Mucosa of gallbladder (tissue), 1 donor: ENCODE data around the gene WDR70. TPM values are rescaled to one million over a fixed set of nuclear protein-coding genes. Genes with fewer than 3 reads are reported as not detected.
"Not testable (repeated sequence)": the region's sequence is repeated elsewhere in the genome, so short reads cannot be mapped to it uniquely, and the experiment has no call there.

Experiments
- DNase-seq: peaks from one replicate; pipeline ENCODE4 v3.0.0-alpha.2; 2020; ENCODE audit warnings: low spot score
- total RNA-seq: library from RNA; stranded (reverse); gene quantifications from one replicate; pipeline ENCODE4 v1.2.1, GENCODE V29; 2021
- donor health status: DM: no; HTN: no; CAD: no.

The WDR70 gene
- total RNA-seq, 1 donor from 2014 or later, result 26.7 TPM

- no peak for DNase-seq
Observed at GRCh38 chr5:37640088-37640487, 261.0 kb downstream of the WDR70 start.

- DNase-seq, result no peak
Observed at GRCh38 chr5:37641933-37642332, 262.8 kb downstream of the WDR70 start.

- no peak for DNase-seq
Observed at GRCh38 chr5:37645707-37646106, 266.6 kb downstream of the WDR70 start.

- not testable (repeated sequence) for DNase-seq
Observed at GRCh38 chr5:37654566-37654965, 275.4 kb downstream of the WDR70 start.

- no peak for DNase-seq
Observed at GRCh38 chr5:37657046-37657445, 277.9 kb downstream of the WDR70 start.

GRCh38 chr5:37658440-37658839 is 279.3 kb downstream of the WDR70 start:
- no peak for DNase-seq

- DNase-seq, result no peak
Observed at GRCh38 chr5:37660319-37660718, 281.2 kb downstream of the WDR70 start.

GRCh38 chr5:37661227-37661920 is 282.3 kb downstream of the WDR70 start:
- no peak for DNase-seq

GRCh38 chr5:37661951-37662350 is 282.8 kb downstream of the WDR70 start:
- no peak for DNase-seq

- no peak for DNase-seq
Observed at GRCh38 chr5:37662362-37662761, 283.2 kb downstream of the WDR70 start.

GRCh38 chr5:37662789-37663485 is 283.8 kb downstream of the WDR70 start:
- DNase-seq, result no peak

GRCh38 chr5:37663538-37663937 is 284.4 kb downstream of the WDR70 start:
- no peak for DNase-seq

- no peak for DNase-seq
Observed at GRCh38 chr5:37664551-37664950, 285.4 kb downstream of the WDR70 start.

- DNase-seq, result no peak
Observed at GRCh38 chr5:37665272-37665671, 286.2 kb downstream of the WDR70 start.

GRCh38 chr5:37665889-37666288 is 286.8 kb downstream of the WDR70 start:
- DNase-seq, result no peak

- no peak for DNase-seq
Observed at GRCh38 chr5:37667430-37667829, 288.3 kb downstream of the WDR70 start.

- DNase-seq, result no peak
Observed at GRCh38 chr5:37667846-37668245, 288.7 kb downstream of the WDR70 start.

GRCh38 chr5:37668524-37669047 is 289.5 kb downstream of the WDR70 start:
- peak; percentile 69 for DNase-seq

- DNase-seq, result not testable (repeated sequence)
Observed at GRCh38 chr5:37672118-37672588, 293.0 kb downstream of the WDR70 start.

GRCh38 chr5:37674361-37674760 is 295.2 kb downstream of the WDR70 start:
- DNase-seq, result not testable (repeated sequence)

GRCh38 chr5:37679326-37679725 is 300.2 kb downstream of the WDR70 start:
- not testable (repeated sequence) for DNase-seq

GRCh38 chr5:37679903-37680302 is 300.8 kb downstream of the WDR70 start:
- not testable (repeated sequence) for DNase-seq

- DNase-seq, result no peak
Observed at GRCh38 chr5:37683072-37683471, 304.0 kb downstream of the WDR70 start.
